ENCODE measurements around the gene SYNJ2. TPM values are rescaled to one million over a fixed set of nuclear protein-coding genes. Genes with fewer than 3 reads are reported as not detected.

The SYNJ2 gene
- total RNA-seq, 1 experiment from 2014 or later: 24.5 TPM

GRCh38 chr6:157982102-157982562, 469 bp downstream of the SYNJ2 start:
- H3K27ac ChIP-seq (ENCODE audit: insufficient read length, low read depth, low read length): no peak overlapping the region
- Mint-ChIP-seq H3K27me3 (ENCODE audit: low read depth) (peaks cover 33% of the 10 kb centered on the region), H3K4me3 (peak overlapping the region; percentile 75 to 82), H3K4me1 (peaks cover 44 to 45% of the 10 kb centered on the region in 2 experiments), H3K27ac (peak overlapping the region in 2 of 3 experiments; percentile 85 to 92; a peak in 5 of 7 replicates), H3K36me3 (ENCODE audit: insufficient read depth in 1 of 3, low read depth in 3 of 3) (no peaks in the 10 kb centered on the region; a peak in 1 of 7 replicates), H3K9me3 (no peaks in the 10 kb centered on the region)
- TF ChIP-seq, protein P1, sequence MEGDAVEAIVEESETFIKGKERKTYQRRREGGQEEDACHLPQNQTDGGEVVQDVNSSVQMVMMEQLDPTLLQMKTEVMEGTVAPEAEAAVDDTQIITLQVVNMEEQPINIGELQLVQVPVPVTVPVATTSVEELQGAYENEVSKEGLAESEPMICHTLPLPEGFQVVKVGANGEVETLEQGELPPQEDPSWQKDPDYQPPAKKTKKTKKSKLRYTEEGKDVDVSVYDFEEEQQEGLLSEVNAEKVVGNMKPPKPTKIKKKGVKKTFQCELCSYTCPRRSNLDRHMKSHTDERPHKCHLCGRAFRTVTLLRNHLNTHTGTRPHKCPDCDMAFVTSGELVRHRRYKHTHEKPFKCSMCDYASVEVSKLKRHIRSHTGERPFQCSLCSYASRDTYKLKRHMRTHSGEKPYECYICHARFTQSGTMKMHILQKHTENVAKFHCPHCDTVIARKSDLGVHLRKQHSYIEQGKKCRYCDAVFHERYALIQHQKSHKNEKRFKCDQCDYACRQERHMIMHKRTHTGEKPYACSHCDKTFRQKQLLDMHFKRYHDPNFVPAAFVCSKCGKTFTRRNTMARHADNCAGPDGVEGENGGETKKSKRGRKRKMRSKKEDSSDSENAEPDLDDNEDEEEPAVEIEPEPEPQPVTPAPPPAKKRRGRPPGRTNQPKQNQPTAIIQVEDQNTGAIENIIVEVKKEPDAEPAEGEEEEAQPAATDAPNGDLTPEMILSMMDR (conservative IDR thresholded peaks at IDR 0.05): no peak
- no peak overlapping the region for H4K5ac ChIP-seq (ENCODE audit: insufficient read length, low read depth, low read length)
- H2AFZ ChIP-seq (ENCODE audit: low read length): no peak overlapping the region
- no peak overlapping the region for H3K23ac ChIP-seq (ENCODE audit: insufficient read length, low read depth, low read length)
- no peaks in the 10 kb centered on the region; the same call in 1 of the 2 replicates for H3K27me3 ChIP-seq (ENCODE audit: insufficient read depth, low read length)
- H3K4ac ChIP-seq (ENCODE audit: low read depth, low read length): no peak overlapping the region
- H3K4me2 ChIP-seq (ENCODE audit: insufficient read depth, insufficient read length, low read length): peak overlapping the region; percentile 59
- no peak overlapping the region for H3K56ac ChIP-seq (ENCODE audit: insufficient read length, low read depth, low read length)
- H2AK5ac ChIP-seq (ENCODE audit: insufficient read length, low read length): no peak overlapping the region
- no CpG with 5 or more reads among the region's 36 CpGs for WGBS (ENCODE audit: extremely low coverage, insufficient read length, low lambda C conversion rate)
- H3K79me2 ChIP-seq (ENCODE audit: insufficient read depth, low read length): peaks cover 8% of the 10 kb centered on the region; the same call in 1 of the 2 replicates
- H2BK12ac ChIP-seq (ENCODE audit: insufficient read length, low read depth, low read length): peak overlapping the region; percentile 15
- H2BK15ac ChIP-seq (ENCODE audit: low read depth, low read length): no peak overlapping the region; the same call in 1 of the 2 replicates
- peak overlapping the region; percentile 3 for H3K9ac ChIP-seq (ENCODE audit: extremely low read depth, insufficient read length, low read length)
- no peak overlapping the region for H2BK5ac ChIP-seq (ENCODE audit: insufficient read length, low read length)
- peaks cover 11% of the 10 kb centered on the region for H3K23me2 ChIP-seq (ENCODE audit: insufficient read length, low read depth, low read length, poor library complexity, severe bottlenecking)
- no peaks in the 10 kb centered on the region for H3K79me1 ChIP-seq (ENCODE audit: insufficient read depth, low read depth, low read length, poor library complexity, severe bottlenecking)
- H3K4me1 ChIP-seq (ENCODE audit: insufficient read depth, low read length): peaks cover 10% of the 10 kb centered on the region
- peak overlapping the region; percentile 93 for H4K91ac ChIP-seq (ENCODE audit: insufficient read length, low read depth, low read length)
- peak; percentile 82 for DNase-seq
- peak overlapping the region; percentile 88 for H3K18ac ChIP-seq (ENCODE audit: insufficient read length, low read depth, low read length)
- H4K8ac ChIP-seq (replicated peaks; ENCODE audit: insufficient read length, low read depth, low read length): no peak overlapping the region
- no peak overlapping the region for H2BK20ac ChIP-seq (ENCODE audit: low read depth, low read length, poor library complexity, severe bottlenecking)
- no peak overlapping the region for H2BK120ac ChIP-seq (ENCODE audit: low read depth, low read length, poor library complexity, severe bottlenecking)
- H3K14ac ChIP-seq (ENCODE audit: insufficient read depth, low read length): peak overlapping the region; percentile 87
- no peaks in the 10 kb centered on the region for H3K9me3 ChIP-seq (ENCODE audit: control insufficient read depth, low read depth, low read length)
- no peak overlapping the region for H3T11ph ChIP-seq (ENCODE audit: low read length)
- H4K20me1 ChIP-seq (ENCODE audit: control insufficient read depth, insufficient read depth, insufficient read length): no peaks in the 10 kb centered on the region
